Spleen (tissue), 11 donors: ENCODE results near the gene MCM7. TPM values are rescaled to one million over a fixed set of nuclear protein-coding genes. Genes with fewer than 3 reads are reported as not detected.

Experiments
- DNase-seq: peaks from one replicate; pipeline ENCODE4 v3.0.0-alpha.2; 2020
- H3K27ac ChIP-seq, 8 donors: fragments of 200-600 bp; sonication (generic) in 7 of 8; 1 replicate in 4 of 8; 2 replicates in 4 of 8; pipeline versions ENCODE4 v1.5.0 to v1.8.0; 2016 to 2021; ENCODE audit warnings: inconsistent platforms in 4 of 8, mild to moderate bottlenecking in 4 of 8, moderate library complexity in 1 of 8
- H3K27me3 ChIP-seq, 7 donors: fragments of 200-600 bp; sonication (generic) in 6 of 7; replicated peaks in 1 of 7; 1 replicate in 4 of 7; 2 replicates in 3 of 7; pipeline versions ENCODE4 v1.5.0 to v1.8.0; 2016 to 2021; ENCODE audit warnings: inconsistent platforms in 3 of 7, mild to moderate bottlenecking in 1 of 7
- H3K36me3 ChIP-seq, 6 donors: fragments of 200-600 bp; sonication (generic) in 5 of 6; 1 replicate in 4 of 6; 2 replicates in 2 of 6; pipeline versions ENCODE4 v1.5.0 to v1.8.0; 2016 to 2021; ENCODE audit warnings: inconsistent platforms in 2 of 6
- H3K4me1 ChIP-seq, 6 donors: fragments of 200-600 bp; sonication (generic) in 5 of 6; 1 replicate in 3 of 6; 2 replicates in 3 of 6; pipeline versions ENCODE4 v1.5.0 to v1.8.0; 2016 to 2021; ENCODE audit warnings: inconsistent platforms in 3 of 6
- H3K4me3 ChIP-seq, 8 donors: fragments of 200-600 bp; sonication (generic) in 7 of 8; 1 replicate in 4 of 8; 2 replicates in 4 of 8; pipeline versions ENCODE4 v1.5.0 to v1.8.0; 2016 to 2021; ENCODE audit warnings: inconsistent platforms in 4 of 8, mild to moderate bottlenecking in 4 of 8, moderate library complexity in 2 of 8
- H3K9me3 ChIP-seq, 8 donors: fragments of 200-600 bp; sonication (generic) in 7 of 8; 1 replicate in 4 of 8; 2 replicates in 4 of 8; pipeline versions ENCODE4 v1.5.0 to v1.8.0; 2016 to 2021; ENCODE audit warnings: inconsistent platforms in 4 of 8
- CTCF ChIP-seq, 11 experiments: fragments of 200-600 bp in 7 of 11; fragments of 450-650 bp in 4 of 11; sonication (generic) in 4 of 11; IDR thresholded peaks in 8 of 11; conservative IDR thresholded peaks in 3 of 11; 1 replicate in 7 of 11; 2 replicates in 4 of 11; pipeline versions ENCODE4 v1.4.0 to v1.8.0; 2016 to 2021; ENCODE audit warnings: antibody characterized with exemption in 11 of 11, inconsistent platforms in 4 of 11, mild to moderate bottlenecking in 1 of 11
- POLR2A ChIP-seq, 3 donors: fragments of 450-650 bp; IDR thresholded peaks; one replicate each; pipeline ENCODE4 v1.5.1; 2017; ENCODE audit warnings: antibody characterized with exemption in 3 of 3, mild to moderate bottlenecking in 1 of 3
- POLR2AphosphoS5 ChIP-seq, 3 donors: sonication (generic); formaldehyde crosslinking; IDR thresholded peaks; one replicate each; pipeline ENCODE4 v1.5.1; 2017; ENCODE audit warnings: antibody characterized with exemption in 3 of 3
- WGBS, 5 donors: extraction: QIAGEN DNeasy Blood & Tissue Kit in 3 of 5; methylation state at CpG; one replicate each; pipeline versions ENCODE4 v1.1.5 to v1.1.7; 2013 to 2018; 5-methylcytosine and 5-hydroxymethylcytosine counted together
- intact Hi-C: fragments of 100-400 bp; cut with DNase I; formaldehyde crosslinking; loops from one replicate; pipeline ENCODE4 v1.15.0; 2023; ENCODE audit warnings: low total_unique reads
- polyA plus RNA-seq, 3 donors: library from polyadenylated mRNA; stranded (reverse); fragments of 200-250 nt; gene quantifications; one replicate each; pipeline ENCODE4 v1.2.1, GENCODE V29; 2013
- total RNA-seq, 7 donors: library from RNA; depleted of rRNA in 3 of 7; stranded (reverse); fragments of >200 nt in 3 of 7; fragmentation: NEBNext Ultra II Directional in 4 of 7; extraction: Animal tissue kit (Norgen Biotek cat#: 25700) in 4 of 7; gene quantifications; one replicate each; pipeline versions ENCODE4 v1.1.0 to v1.2.1, GENCODE V29; 2016 to 2021
- donor health status: healthy with polysubstance abuse.
- donor health status: DM: no; HTN: no; CAD: no; lungs with moderate emphysema.
- donor health status: DM: no; HTN: no; CAD: no.
- donor health status: Bipolar disorder and iron deficiency.
- donor health status: healthy.
- donor health status: DM: no; HTN: no; CAD: no.
- donor health status: DM: yes; HTN: yes; CAD: no.

Gene MCM7
- total and polyA plus RNA-seq, 10 donors, result 49.5 to 92.7 (median 68.5) TPM

- 76 to 85% (median 80%) methylated on average over 17 to 19 of the region's 19 CpGs for WGBS, 5 donors
- Histone ChIP-seq H3K9me3 (no peaks in the 10 kb centered on the region), H3K4me3 (no peak overlapping the region), H3K4me1 (peaks cover 15 to 63% (median 27%) of the 10 kb centered on the region in 6 donors), H3K27me3 (no peaks in the 10 kb centered on the region), H3K27ac (no peak overlapping the region), H3K36me3 (peaks cover 10 to 67% (median 64%) of the 10 kb centered on the region in 6 donors)
- intact Hi-C loops, result no loop called here
- no peak for DNase-seq
- no peak for TF ChIP-seq CTCF (IDR thresholded peaks at IDR 0.05 in 8 of 11, conservative IDR thresholded peaks at IDR 0.05 in 3 of 11)
- TF ChIP-seq POLR2AphosphoS5 (IDR thresholded peaks at IDR 0.05), result peak in 2 of 3 donors; percentile 18 to 22
Measured at GRCh38 chr7:100091411-100092181, 9.6 kb downstream of the MCM7 start.

- H3K27ac ChIP-seq, result no peak overlapping the region
- H3K36me3 ChIP-seq, result peaks cover 10 to 59% (median 56%) of the 10 kb centered on the region in 6 donors
- TF ChIP-seq POLR2AphosphoS5 (IDR thresholded peaks at IDR 0.05), result no peak
- TF ChIP-seq CTCF (IDR thresholded peaks at IDR 0.05 in 8 of 11, conservative IDR thresholded peaks at IDR 0.05 in 3 of 11), result no peak
- no peak for TF ChIP-seq POLR2A (IDR thresholded peaks at IDR 0.05)
- intact Hi-C loops, result no loop called here
- peaks cover 15 to 70% (median 29%) of the 10 kb centered on the region in 6 donors for H3K4me1 ChIP-seq
- H3K4me3 ChIP-seq, result no peak overlapping the region
- no peaks in the 10 kb centered on the region for H3K27me3 ChIP-seq
- DNase-seq, result no peak
- 79 to 90% (median 86%) methylated on average over 12 to 14 of the region's 14 CpGs for WGBS, 5 donors
- H3K9me3 ChIP-seq, result no peaks in the 10 kb centered on the region
Measured at GRCh38 chr7:100090527-100091410, 10.4 kb downstream of the MCM7 start.

GRCh38 chr7:100089458-100090196, 11.6 kb downstream of the MCM7 start:
- Histone ChIP-seq H3K4me1 (peaks cover 15 to 70% (median 29%) of the 10 kb centered on the region in 6 donors), H3K9me3 (no peaks in the 10 kb centered on the region), H3K27me3 (no peaks in the 10 kb centered on the region), H3K27ac (peak overlapping the region; percentile 76 to 94 (median 90)), H3K36me3 (peaks cover 3 to 48% (median 44%) of the 10 kb centered on the region in 6 donors), H3K4me3 (peak overlapping the region; percentile 58 to 97 (median 77))
- intact Hi-C loops, result no loop called here
- no peak for DNase-seq
- 33 to 58% (median 44%) methylated on average over 7 of the region's 7 CpGs for WGBS, 5 donors
- TF ChIP-seq POLR2A (IDR thresholded peaks at IDR 0.05) (no peak), POLR2AphosphoS5 (IDR thresholded peaks at IDR 0.05) (no peak), CTCF (IDR thresholded peaks at IDR 0.05 in 8 of 11, conservative IDR thresholded peaks at IDR 0.05 in 3 of 11) (no peak)
